ENCODE data around the gene COMTD1. TPM values are rescaled to one million over a fixed set of nuclear protein-coding genes. Genes with fewer than 3 reads are reported as not detected.
"Not testable (repeated sequence)": the region's sequence is repeated elsewhere in the genome, so short reads cannot be mapped to it uniquely, and the experiment has no call there.

COMTD1 gene
- total and polyA plus RNA-seq, 2 of the 4 experiments (the other 2 are of a cell fraction) = 1.6 to 6.4 TPM

DNA sequence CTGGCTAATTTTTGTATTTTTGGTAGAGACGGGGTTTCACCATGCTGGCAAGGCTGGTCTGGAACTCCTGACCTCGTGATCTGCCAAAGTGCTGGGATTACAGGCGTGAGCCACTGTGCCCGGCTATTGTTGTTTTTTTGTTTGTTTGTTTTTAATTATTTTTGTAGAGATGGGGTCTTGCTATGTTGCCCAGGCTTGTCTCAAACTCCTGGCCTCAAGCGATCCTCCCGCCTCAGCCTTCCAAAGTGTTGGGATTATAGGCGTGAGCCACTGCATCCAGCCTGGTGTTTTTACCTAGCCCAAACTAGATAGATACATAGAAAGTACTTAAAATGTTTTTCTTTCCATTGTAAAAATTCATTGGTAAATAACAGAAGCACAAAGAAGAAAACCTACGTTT lies 14.3 kb downstream of the COMTD1 start:
- H2BK20ac ChIP-seq (ENCODE audit: low read depth, low read length); H2BK5ac ChIP-seq (ENCODE audit: low read depth, low read length, poor library complexity, severe bottlenecking); H2BK120ac ChIP-seq (ENCODE audit: low read depth, low read length); H2AFZ ChIP-seq (replicated peaks; ENCODE audit: low read length, poor library complexity); H3K4me3 ChIP-seq (ENCODE audit: insufficient read depth, low read depth, low read length); H3K18ac ChIP-seq (ENCODE audit: low read depth, low read length); H3K27ac ChIP-seq (ENCODE audit: insufficient read depth, low read length); H3K9me1 ChIP-seq (ENCODE audit: insufficient read depth, low read length); H3K56ac ChIP-seq (ENCODE audit: extremely low read depth, insufficient read depth, low read length); H3K4ac ChIP-seq (ENCODE audit: low read depth, low read length); H3K14ac ChIP-seq (replicated peaks; ENCODE audit: low read depth, low read length); POLR2A ChIA-PET (ENCODE audit: unreplicated experiment); H3K4me2 ChIP-seq (ENCODE audit: low read depth, low read length); H3K9me3 ChIP-seq (ENCODE audit: control insufficient read depth, insufficient read depth, low read length); ATAC-seq (ENCODE audit: low read depth); H2AK9ac ChIP-seq (replicated peaks; ENCODE audit: low read depth, low read length, poor library complexity); H3K27me3 ChIP-seq (ENCODE audit: control insufficient read depth, insufficient read depth, low read length); H3K23ac ChIP-seq (ENCODE audit: low read depth, low read length); H3K9ac ChIP-seq (ENCODE audit: low read depth, low read length); in situ Hi-C loops (cut with MboI; ENCODE audit: low sequenced_read_pairs); H2BK15ac ChIP-seq (ENCODE audit: low read depth, low read length); BruUV-seq (replicated peaks); dilution Hi-C loops (cut with HindIII; ENCODE audit: low sequenced_read_pairs, unreplicated experiment); intact Hi-C loops (cut with micrococcal nuclease); H4K5ac ChIP-seq (ENCODE audit: low read depth, low read length); H4K91ac ChIP-seq (ENCODE audit: insufficient read depth, low read depth, low read length); CTCF ChIA-PET; H2AK5ac ChIP-seq (ENCODE audit: low read depth, low read length); H4K8ac ChIP-seq (ENCODE audit: low read depth in 2 of 2, low read length in 2 of 2); DNase-seq: not testable (repeated sequence)
- peaks cover 61% of the 10 kb centered on the region for H3K36me3 ChIP-seq (ENCODE audit: control insufficient read depth, insufficient read depth, low read length)
- H3K4me1 ChIP-seq (ENCODE audit: control insufficient read depth, insufficient read depth, low read length) = peaks cover 19% of the 10 kb centered on the region
- no CpG with 5 or more reads among the region's 8 CpGs for WGBS, 2 experiments (ENCODE audit: extremely low coverage in 2 of 2, insufficient read length in 1 of 2)
- peaks cover 52% of the 10 kb centered on the region for H4K20me1 ChIP-seq (ENCODE audit: insufficient read depth, low read length)
- peaks cover 24 to 63% of the 10 kb centered on the region in 2 experiments for H3K79me1 ChIP-seq (ENCODE audit: low read depth in 1 of 2, low read length in 2 of 2)

Measured in IMR-90 (cell line).